HG02981 (cell line): Measurements from ENCODE around the gene IL3.

Experiments
- ATAC-seq: cut with Tn5 transposase; IDR thresholded peaks from one replicate; pipeline ENCODE4 v1.9.1; 2021; ENCODE audit warnings: mild to moderate bottlenecking, moderate library complexity; ENCODE audit not compliant: unreplicated experiment

The IL3 gene

GRCh38 chr5:132060501-132061161, at the start of gene IL3:
Gene IL3, plus strand, starts transcription at chr5:132060655. Its CDS starts 52 bp downstream, at chr5:132060707.
- ATAC-seq = no peak

DNA sequence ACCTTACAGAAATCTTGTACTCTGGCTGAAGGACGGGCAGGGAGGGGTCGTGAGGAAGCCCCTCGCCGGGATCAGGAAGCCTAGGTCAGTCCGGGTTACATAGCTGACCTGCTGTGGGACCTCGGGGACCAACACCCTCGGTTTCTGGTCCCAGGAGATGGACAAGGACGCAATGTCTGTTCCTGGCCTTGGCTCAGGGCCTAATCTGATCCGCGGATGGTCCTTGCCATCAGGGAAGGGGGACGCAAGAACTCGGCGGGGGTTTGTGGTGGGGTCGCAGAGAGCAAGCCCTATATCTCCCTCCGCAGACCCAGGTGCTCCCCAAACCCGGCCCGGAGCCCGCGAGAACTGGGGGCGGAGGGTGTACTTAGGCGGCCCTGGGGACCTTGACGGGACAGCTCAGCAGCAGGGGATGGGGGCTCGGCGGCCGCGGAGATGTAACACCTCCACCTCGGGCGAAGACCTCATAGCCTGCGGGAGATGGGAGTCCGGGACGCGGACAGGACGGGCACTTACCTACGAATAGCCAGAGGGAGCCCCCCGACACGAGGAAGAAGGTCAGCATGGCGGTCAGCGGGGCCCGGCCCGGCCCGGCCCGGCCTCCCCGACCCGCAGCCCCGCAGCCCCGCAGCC, 49.4 kb upstream of the IL3 start:
- no peak for ATAC-seq

DNA sequence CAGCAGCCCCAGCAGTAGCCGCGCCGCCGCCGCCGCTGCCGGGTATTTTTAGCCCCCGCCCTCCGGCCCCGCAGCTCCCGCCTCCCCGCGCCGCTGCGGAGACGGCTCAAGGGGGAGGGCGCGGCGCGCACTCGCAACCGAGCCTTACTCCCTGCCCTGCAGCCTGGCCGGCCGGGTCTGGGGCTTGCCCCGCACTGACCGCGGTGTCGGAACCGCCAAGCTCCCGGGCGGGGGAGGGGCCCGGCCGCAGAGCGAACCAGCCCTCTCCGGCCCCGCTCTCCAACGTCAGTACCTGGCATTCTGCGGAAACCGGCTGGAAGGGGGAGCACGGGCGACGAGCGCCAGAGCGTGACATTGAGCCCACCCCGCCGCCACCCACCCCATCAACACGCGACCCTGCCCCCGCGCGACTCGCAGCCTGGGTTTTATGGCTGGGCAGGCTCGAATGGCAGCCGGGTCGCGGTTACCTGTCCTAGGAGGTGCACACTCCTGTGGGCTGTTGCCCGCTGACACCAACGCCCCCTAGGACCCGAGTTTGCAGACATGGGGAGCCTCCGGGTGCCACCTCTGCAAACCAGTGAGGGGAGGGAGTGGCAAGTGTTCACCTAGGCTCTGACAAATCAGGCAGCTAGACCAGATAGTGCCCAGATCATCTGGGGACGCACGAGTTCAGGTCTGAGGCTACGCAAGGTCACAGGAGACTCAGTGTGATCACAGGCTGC, 48.7 kb upstream of the IL3 start, which contains the start of gene ACSL6:
Gene ACSL6, minus strand, starts transcription at position 37 of the 722 bp plus-strand sequence. CDS start 105 bp downstream, outside the sequence.
- no peak for ATAC-seq

DNA sequence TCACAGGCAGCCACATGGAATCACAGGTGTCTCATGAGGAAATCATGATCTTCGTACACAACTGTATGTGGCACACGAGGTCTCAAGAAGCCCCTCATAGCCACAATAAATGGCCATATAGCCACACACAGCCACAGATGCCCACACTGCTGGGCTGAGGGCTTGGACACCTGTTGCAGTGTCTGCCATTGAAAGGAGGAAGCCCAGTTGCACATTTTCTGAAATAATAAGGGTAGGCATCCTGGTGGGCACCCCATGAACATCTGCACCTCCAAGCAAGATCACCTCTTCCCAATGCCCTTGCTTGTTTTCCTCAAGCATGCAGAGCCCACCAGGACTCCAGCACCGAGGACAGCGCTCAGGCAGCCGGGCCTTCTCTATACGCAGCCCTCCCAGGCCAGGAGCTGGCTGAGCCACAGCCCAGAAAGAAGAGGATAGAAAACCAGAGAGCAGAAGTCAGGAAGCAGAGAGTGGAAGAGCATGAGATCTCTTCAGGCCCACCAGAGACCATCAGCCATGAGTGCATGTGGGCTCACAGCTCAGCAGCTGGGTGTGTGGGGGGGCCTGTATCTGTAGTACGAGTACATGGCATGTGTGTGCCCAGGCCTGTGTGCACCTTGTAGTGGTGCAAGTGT, 48.0 kb upstream of the IL3 start:
- no peak for ATAC-seq

DNA sequence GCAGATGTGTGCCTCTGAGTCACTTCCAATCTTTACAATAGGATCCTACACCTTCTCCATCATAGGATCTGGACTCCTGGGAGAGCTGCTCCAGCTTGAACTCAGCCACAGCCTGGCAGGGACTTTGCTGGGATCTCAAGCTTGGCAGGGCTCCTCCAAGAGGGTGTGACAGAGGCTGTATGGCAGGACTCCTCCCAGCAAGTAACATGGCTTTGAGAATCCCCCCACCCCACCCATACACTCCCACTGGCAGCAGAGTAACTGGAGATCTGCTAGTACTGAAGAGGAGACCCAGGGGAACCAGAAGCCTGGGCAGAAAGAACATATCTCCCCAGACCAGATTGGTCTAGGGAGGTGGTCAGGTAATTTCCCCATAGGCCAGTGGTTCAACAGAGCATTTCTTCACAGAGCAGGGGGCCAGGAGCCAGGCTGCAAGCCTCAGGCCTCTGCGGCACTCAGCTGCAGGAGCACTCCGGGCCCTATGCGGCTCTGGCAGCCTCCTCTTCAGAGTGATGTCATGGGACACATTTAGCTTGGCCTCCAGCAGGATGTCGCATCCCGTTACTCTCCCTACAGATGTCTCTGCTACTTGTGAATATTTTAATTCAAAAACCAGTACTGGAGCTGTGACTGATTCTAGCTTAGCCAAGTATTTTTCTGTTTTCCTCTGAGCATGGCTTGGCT, 47.3 kb upstream of the IL3 start:
- ATAC-seq = no peak

GRCh38 chr5:132013711-132014110, 46.7 kb upstream of the IL3 start:
- no peak for ATAC-seq

DNA sequence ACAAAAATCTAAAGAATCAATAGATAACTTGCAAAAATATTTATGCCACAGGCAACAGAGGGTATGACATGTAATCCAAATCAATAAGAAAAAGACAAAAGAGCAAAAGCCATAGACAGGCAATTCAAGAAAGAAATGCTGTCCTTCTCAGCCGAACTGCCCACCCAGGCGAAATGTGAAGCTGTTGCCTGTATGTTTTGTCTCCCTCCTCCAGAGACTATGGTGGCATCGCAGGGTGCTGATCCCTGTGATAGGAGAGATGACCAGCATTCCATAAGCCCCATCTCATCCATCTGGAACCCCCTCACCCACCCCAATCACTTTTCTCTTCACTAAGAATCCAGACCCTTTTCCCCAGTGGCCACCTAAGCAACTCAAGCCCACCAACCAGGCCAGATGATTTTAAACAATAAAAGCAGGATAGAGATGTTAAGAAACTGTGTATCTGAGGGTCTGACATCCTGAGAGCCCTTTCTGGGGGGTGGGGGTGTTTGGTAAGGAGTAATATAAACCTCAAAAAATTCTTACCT, 43.7 kb upstream of the IL3 start:
- ATAC-seq = no peak

DNA sequence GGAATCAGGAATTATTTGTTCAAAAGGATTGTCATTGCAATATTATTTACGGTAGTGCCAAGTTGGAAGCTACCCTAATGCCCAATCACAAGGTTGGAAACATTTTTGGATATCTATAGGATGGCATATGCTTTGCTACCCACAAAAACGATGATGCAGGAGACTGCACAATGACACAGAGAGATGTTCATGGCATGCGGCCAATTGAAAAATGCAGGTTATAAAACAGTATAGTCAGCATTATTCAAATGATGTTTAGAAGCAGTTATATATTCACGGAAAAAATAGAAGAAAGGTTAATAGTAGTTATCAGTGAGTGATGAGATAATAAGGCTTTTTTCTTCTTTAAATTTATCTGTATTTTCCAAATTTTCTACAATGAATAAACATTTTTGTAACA, 43.1 kb upstream of the IL3 start:
- ATAC-seq = no peak

GRCh38 chr5:132017738-132018625, 42.5 kb upstream of the IL3 start:
- no peak for ATAC-seq

GRCh38 chr5:132019337-132019736, 41.1 kb upstream of the IL3 start:
- ATAC-seq = peak; percentile 30

DNA sequence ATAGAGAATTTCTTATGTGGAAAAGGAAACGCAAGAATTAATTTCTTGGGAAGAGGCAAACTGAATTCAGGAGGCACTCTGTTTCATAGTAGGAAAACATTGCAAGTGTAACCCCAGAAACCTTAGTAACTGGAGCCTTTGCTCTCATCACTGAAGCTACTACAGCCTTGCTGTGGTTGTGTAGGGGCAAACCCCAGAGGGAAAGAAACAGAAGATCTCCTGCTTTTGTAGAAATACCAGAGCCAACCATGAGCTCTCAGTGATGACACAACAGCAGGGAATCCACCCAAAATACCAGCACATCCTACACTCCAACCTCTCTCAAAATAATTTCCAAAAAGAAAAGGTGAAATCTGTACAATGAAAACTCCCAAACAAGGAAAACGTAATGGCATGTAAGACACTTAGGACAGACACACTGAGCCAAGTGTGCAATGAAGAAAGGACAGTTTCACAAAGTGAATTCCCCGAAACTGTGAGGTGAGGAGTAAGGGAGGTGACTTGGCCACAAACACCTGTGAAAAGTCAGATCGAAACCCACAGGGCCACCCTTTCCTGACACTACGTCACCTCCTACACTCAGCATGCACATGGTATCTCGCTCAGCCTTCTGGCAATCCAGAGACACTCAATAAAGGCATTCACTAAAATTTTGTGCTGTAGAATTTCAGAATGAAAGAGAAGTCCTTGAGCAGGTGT, 40.4 kb upstream of the IL3 start:
- peak; percentile 96 for ATAC-seq

GRCh38 chr5:132020568-132021339, 39.7 kb upstream of the IL3 start:
- ATAC-seq = peak; percentile 10

- ATAC-seq = no peak
Measured at GRCh38 chr5:132021654-132022053, 38.8 kb upstream of the IL3 start.

- ATAC-seq = no peak
Measured at GRCh38 chr5:132022737-132023136, 37.7 kb upstream of the IL3 start.

GRCh38 chr5:132023258-132024116, 37.0 kb upstream of the IL3 start:
- no peak for ATAC-seq

GRCh38 chr5:132024117-132024435, 36.4 kb upstream of the IL3 start:
- ATAC-seq = no peak

DNA sequence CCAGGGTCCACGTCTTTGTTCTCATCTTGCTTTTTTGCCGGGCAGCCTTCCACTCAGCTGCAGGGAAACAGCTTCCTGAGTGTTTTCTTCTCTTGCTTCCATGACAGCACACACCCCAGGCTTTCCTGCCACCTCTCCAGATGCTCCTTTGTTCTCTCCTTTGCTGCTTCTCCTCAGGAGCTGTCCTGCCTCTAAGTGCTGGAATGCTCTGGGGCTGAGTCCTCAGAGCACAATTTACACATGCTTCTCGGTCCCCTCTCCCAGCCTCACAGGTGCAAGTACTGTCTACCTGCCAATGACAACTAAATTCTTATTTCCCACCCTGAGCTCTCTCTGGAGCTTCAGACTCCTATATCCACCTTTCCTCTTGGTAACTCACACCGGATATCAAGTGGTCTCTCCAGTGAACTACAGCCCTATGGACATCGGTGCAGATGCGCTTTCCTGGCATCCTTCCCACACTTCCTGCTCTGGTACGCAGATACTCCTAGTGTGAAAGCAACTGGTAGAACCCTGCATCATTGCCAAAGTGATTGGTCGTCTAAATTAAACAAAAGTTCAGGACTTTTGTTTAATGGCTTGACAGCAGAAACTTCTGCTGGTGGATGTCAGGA, 35.6 kb upstream of the IL3 start:
- ATAC-seq = no peak
